ENCODE measurements around the gene CHSY1.
A peak's percentile ranks its signal among the peaks of the same experiment; 100 is the strongest.

Gene CHSY1

GRCh38 chr15:101258238-101259144, 6.6 kb upstream of the CHSY1 start:
- Mint-ChIP-seq H3K27ac (no peak overlapping the region), H3K9me3 (no peaks in the 10 kb centered on the region), H3K4me3 (no peak overlapping the region), H3K4me1 (peaks cover 20% of the 10 kb centered on the region), H3K36me3 (no peaks in the 10 kb centered on the region), H3K27me3 (peaks cover 42% of the 10 kb centered on the region)
- CTCF ChIA-PET = interaction anchor here (0.7 to 7.4 kb wide), 28 partner anchors 9 to 340 kb away, joined by 3 to 176 read pairs (median 5); no protein-coding TSS in a partner anchor
- peak; percentile 68 for DNase-seq

- Mint-ChIP-seq H3K4me1 (peaks cover 31% of the 10 kb centered on the region), H3K27ac (no peak overlapping the region), H3K4me3 (no peak overlapping the region), H3K36me3 (no peaks in the 10 kb centered on the region), H3K9me3 (no peaks in the 10 kb centered on the region), H3K27me3 (peaks cover 29% of the 10 kb centered on the region)
- peak; percentile 43 for DNase-seq
- CTCF ChIA-PET = interaction anchor here (1.0 to 7.4 kb wide), 16 partner anchors 9 to 245 kb away, joined by 3 to 176 read pairs (median 7); no protein-coding TSS in a partner anchor
These were observed 4.9 kb upstream of the CHSY1 start for GRCh38 chr15:101256757-101257156.

GRCh38 chr15:101255615-101256241, 3.9 kb upstream of the CHSY1 start:
- CTCF ChIA-PET = interaction anchor here (0.7 to 7.4 kb wide), 10 partner anchors 12 to 244 kb away, joined by 3 to 176 read pairs (median 7); no protein-coding TSS in a partner anchor
- peaks cover 32% of the 10 kb centered on the region for H3K4me1 Mint-ChIP-seq
- H3K27me3 Mint-ChIP-seq = peaks cover 26% of the 10 kb centered on the region
- peaks cover 1% of the 10 kb centered on the region for H3K36me3 Mint-ChIP-seq
- no peak overlapping the region for H3K27ac Mint-ChIP-seq
- DNase-seq = no peak
- no peaks in the 10 kb centered on the region for H3K9me3 Mint-ChIP-seq
- no peak overlapping the region for H3K4me3 Mint-ChIP-seq

GRCh38 chr15:101255051-101255395, 3.2 kb upstream of the CHSY1 start:
- no peak for DNase-seq
- Mint-ChIP-seq H3K27ac (no peak overlapping the region), H3K36me3 (peaks cover 8% of the 10 kb centered on the region), H3K4me1 (peaks cover 39% of the 10 kb centered on the region), H3K27me3 (peaks cover 20% of the 10 kb centered on the region), H3K9me3 (no peaks in the 10 kb centered on the region), H3K4me3 (no peak overlapping the region)
- CTCF ChIA-PET = interaction anchor here (0.9 to 7.4 kb wide), 8 partner anchors 11 to 243 kb away, joined by 3 to 176 read pairs (median 12); no protein-coding TSS in a partner anchor

- Mint-ChIP-seq H3K9me3 (no peaks in the 10 kb centered on the region), H3K36me3 (peaks cover 10% of the 10 kb centered on the region), H3K27me3 (peaks cover 16% of the 10 kb centered on the region), H3K4me3 (no peak overlapping the region), H3K27ac (no peak overlapping the region), H3K4me1 (peaks cover 45% of the 10 kb centered on the region)
- CTCF ChIA-PET = interaction anchor here (0.9 to 7.4 kb wide), 8 partner anchors 10 to 243 kb away, joined by 3 to 176 read pairs (median 4); no protein-coding TSS in a partner anchor
- no peak for DNase-seq
These were observed 2.6 kb upstream of the CHSY1 start for GRCh38 chr15:101254157-101255050.

- peaks cover 16% of the 10 kb centered on the region for H3K36me3 Mint-ChIP-seq
- H3K9me3 Mint-ChIP-seq = no peaks in the 10 kb centered on the region
- peaks cover 9% of the 10 kb centered on the region for H3K27me3 Mint-ChIP-seq
- CTCF ChIA-PET = interaction anchor here (1.3 to 7.4 kb wide), 5 partner anchors 11 to 241 kb away, joined by 3 to 176 read pairs (median 9); no protein-coding TSS in a partner anchor
- peak overlapping the region; percentile 92 for H3K4me3 Mint-ChIP-seq
- peaks cover 58% of the 10 kb centered on the region for H3K4me1 Mint-ChIP-seq
- no peak for DNase-seq
- peak overlapping the region; percentile 89 for H3K27ac Mint-ChIP-seq
These were observed 988 bp upstream of the CHSY1 start for GRCh38 chr15:101252836-101253235.

- H3K27me3 Mint-ChIP-seq = peaks cover 9% of the 10 kb centered on the region
- H3K27ac Mint-ChIP-seq = peak overlapping the region; percentile 85
- peaks cover 26% of the 10 kb centered on the region for H3K36me3 Mint-ChIP-seq
- CTCF ChIA-PET = interaction anchor here (0.9 to 2.9 kb wide), 5 partner anchors 9 to 158 kb away, joined by 3 to 11 read pairs (median 3); no protein-coding TSS in a partner anchor
- no peaks in the 10 kb centered on the region for H3K9me3 Mint-ChIP-seq
- peak; percentile 45 for DNase-seq
- peak overlapping the region; percentile 88 for H3K4me3 Mint-ChIP-seq
- H3K4me1 Mint-ChIP-seq = peaks cover 75% of the 10 kb centered on the region
These were observed 697 bp downstream of the CHSY1 start for GRCh38 chr15:101250873-101251829.

- Mint-ChIP-seq H3K27me3 (peaks cover 9% of the 10 kb centered on the region), H3K9me3 (no peaks in the 10 kb centered on the region), H3K36me3 (peaks cover 30% of the 10 kb centered on the region), H3K27ac (peak overlapping the region; percentile 85), H3K4me1 (peaks cover 76% of the 10 kb centered on the region), H3K4me3 (peak overlapping the region; percentile 88)
- no peak for DNase-seq
- CTCF ChIA-PET = interaction anchor here (0.8 to 1.0 kb wide), 3 partner anchors 126 to 163 kb away, joined by 3 read pairs; no protein-coding TSS in a partner anchor
These were observed 1.5 kb downstream of the CHSY1 start for GRCh38 chr15:101250341-101250831.

GRCh38 chr15:101248274-101248673, 3.6 kb downstream of the CHSY1 start:
- CTCF ChIA-PET = interaction anchor here (0.7 to 1.6 kb wide), 7 partner anchors 9 to 232 kb away, joined by 3 to 5 read pairs (median 3); no protein-coding TSS in a partner anchor
- Mint-ChIP-seq H3K4me3 (no peak overlapping the region), H3K4me1 (peaks cover 82% of the 10 kb centered on the region), H3K27me3 (no peaks in the 10 kb centered on the region), H3K9me3 (no peaks in the 10 kb centered on the region), H3K36me3 (peaks cover 40% of the 10 kb centered on the region), H3K27ac (no peak overlapping the region)
- DNase-seq = no peak

GRCh38 chr15:101246824-101247745, 4.8 kb downstream of the CHSY1 start:
- H3K9me3 Mint-ChIP-seq = no peaks in the 10 kb centered on the region
- H3K27ac Mint-ChIP-seq = no peak overlapping the region
- DNase-seq = no peak
- H3K4me1 Mint-ChIP-seq = peaks cover 84% of the 10 kb centered on the region
- CTCF ChIA-PET = interaction anchor here (0.9 to 2.2 kb wide), 7 partner anchors 10 to 230 kb away, joined by 3 to 7 read pairs (median 4); no protein-coding TSS in a partner anchor
- peaks cover 48% of the 10 kb centered on the region for H3K36me3 Mint-ChIP-seq
- no peaks in the 10 kb centered on the region for H3K27me3 Mint-ChIP-seq
- no peak overlapping the region for H3K4me3 Mint-ChIP-seq

GRCh38 chr15:101246391-101246790, 5.5 kb downstream of the CHSY1 start:
- CTCF ChIA-PET = interaction anchor here (1.0 to 2.7 kb wide), 4 partner anchors 11 to 156 kb away, joined by 4 to 8 read pairs (median 7); no protein-coding TSS in a partner anchor

More at GRCh38 chr15:101246391-101246790, 5.5 kb downstream of the CHSY1 start:
- no peaks in the 10 kb centered on the region for H3K27me3 Mint-ChIP-seq
- no peak overlapping the region for H3K27ac Mint-ChIP-seq
- no peak overlapping the region for H3K4me3 Mint-ChIP-seq
- H3K36me3 Mint-ChIP-seq = peaks cover 49% of the 10 kb centered on the region
- no peak for DNase-seq
- peaks cover 90% of the 10 kb centered on the region for H3K4me1 Mint-ChIP-seq
- H3K9me3 Mint-ChIP-seq = no peaks in the 10 kb centered on the region
